Ammon's horn (tissue), 1 donor: Measurements from ENCODE around the gene XYLT1.

ENCODE experiments used
- DNase-seq: peaks from one replicate; pipeline ENCODE4 v3.0.0-alpha.2; 2016; ENCODE audit warnings: low spot score

Gene XYLT1

DNA sequence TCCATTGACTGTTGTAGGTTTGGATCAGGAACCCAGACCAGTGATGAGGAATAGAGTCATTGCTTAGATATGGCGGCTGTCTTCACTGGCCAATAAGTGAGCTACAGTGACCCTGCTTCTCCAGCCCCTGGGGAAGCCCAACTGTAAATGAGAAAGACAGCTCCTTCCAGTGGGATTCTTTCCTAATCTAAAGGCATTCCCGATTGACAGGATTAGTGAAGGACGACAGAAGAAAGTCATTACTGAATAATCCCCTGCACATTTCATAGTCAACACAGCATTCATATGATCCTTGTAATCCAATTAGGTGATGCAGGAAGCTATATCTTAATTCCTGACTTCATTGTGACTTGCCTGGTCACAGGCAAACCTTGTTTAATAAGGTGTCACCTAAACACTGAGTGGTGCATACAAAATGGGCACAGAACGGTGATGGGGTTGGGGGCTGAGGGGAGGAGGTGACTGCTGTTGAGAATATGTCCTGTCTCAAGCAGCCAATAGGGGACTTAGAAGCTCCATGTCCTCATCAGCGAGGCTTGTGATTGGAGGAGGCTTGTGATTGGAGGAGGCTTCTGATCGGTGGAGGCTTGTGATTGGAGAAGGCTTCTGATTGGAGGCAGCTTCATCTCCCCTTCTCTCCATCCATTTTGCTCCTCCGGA, 242.6 kb downstream of the XYLT1 start:
- DNase-seq, result no peak

DNA sequence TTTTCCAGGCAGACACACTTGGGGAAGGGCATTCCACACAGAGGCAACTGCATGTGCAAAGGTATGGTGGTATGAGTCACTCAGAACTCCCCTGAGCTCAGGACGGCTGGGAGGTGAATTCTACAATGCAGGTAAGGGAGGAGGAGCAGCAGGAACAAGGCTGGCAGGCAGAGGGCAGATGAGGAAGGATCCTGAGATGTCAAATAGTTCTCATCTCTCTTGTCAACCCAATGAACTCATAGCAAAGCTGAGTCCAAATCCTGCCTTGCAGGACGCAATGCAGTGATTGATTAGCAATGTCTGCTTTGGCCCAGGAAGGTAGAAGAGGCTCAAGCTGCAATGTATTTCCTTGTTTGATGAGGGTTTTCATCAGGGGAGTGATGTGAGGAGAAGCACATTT, 243.5 kb downstream of the XYLT1 start:
- no peak for DNase-seq

DNA sequence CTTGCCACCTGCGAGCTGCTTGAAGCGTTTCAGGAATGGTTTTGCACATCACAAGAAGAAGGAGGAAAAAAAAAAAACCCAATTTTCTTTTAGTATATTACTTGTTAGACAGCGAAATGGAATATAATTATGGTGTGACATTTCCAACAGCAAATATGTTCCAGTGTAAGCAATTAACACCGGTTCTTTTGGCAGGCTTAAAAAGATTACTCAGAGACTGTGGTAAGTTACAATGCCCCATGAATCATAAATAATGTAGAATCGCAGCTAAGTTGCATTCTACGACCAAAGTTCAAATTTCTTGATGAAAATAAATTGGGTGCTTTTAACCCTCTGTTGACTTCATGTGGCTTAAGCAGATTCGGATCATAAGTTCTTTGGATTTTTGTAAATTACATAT, 245.2 kb downstream of the XYLT1 start:
- DNase-seq, result no peak

DNA sequence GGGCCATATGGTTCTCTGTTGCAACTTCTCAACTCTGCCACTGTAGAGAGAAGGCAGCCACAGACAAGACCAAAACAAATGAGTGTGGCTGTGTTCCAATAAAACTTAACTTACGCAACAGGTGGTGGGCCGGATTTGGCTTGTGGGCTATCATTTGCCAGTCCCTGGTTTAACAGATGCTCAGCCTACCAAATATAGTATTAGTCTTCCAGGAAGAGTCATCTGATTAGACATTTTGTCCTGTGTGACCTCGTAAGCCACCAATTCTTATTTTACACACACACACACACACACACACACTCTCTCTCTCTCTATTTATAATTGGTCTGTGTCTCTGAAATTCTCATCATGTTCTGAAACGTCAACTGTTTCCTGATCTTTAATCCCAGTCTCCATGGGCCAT, 245.9 kb downstream of the XYLT1 start:
- DNase-seq, result peak; percentile 76

DNA sequence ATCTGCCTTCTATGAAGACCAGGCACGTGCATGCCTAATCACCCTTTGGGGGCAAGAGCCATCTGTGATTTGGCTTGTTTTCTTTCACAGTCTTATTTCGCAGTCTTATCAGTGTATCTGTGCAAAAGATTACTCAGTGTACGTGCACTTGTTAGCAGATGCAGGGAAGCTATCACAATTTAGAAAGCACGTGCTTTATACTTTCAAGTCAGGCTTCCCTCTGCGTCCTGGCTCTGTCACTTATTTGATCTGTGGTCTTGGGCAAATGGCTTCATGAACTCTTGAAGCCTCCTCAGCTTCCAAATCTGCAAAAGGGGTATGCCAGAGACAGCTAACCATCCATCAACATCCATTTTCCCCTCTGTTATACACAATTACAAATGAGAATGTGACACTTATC, 246.4 kb downstream of the XYLT1 start:
- no peak for DNase-seq

DNA sequence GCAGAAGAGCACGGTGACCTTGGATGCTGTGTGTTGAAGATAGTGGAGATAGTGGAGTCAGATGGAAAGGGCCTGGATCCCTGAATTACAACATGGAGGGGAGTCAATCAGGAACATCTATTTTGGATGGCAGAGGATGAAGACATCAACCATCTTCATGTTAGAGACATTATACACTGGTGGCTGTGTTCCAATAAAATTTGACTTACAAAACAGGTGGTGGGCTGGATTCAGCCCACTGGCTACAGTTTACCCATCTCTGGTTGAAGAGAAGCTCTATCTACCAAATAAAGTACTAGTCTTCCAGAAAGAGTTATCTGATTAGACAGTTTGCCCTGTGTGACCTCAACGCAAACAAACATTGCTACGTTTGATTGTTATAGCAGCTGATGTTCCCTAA, 247.2 kb downstream of the XYLT1 start:
- no peak for DNase-seq

DNA sequence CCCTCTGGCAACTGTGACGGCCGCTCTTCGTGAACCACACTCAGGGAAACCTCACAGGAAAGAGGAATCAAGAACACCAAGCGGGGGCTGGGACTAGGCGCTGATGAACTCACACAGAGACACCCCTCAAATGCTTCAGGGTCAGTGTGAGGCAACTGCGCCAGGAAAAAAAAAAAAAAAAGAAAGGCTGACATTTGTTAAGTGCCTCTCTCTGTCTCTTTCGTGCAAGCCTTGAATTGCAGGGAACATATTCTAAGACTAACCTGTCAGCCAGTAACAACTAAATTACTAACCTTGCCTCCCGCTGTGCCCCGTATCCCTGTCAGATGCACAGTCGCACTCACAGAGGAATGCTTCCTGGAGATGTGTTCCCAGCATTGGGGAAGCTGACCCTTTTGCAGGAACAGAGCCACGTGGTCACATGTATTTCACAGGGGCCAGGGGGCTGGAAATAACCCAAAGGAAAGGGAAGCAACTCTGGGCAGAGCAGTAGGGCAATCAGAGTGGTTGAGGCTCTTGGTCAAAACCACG, 247.8 kb downstream of the XYLT1 start:
- peak; percentile 62 for DNase-seq

DNA sequence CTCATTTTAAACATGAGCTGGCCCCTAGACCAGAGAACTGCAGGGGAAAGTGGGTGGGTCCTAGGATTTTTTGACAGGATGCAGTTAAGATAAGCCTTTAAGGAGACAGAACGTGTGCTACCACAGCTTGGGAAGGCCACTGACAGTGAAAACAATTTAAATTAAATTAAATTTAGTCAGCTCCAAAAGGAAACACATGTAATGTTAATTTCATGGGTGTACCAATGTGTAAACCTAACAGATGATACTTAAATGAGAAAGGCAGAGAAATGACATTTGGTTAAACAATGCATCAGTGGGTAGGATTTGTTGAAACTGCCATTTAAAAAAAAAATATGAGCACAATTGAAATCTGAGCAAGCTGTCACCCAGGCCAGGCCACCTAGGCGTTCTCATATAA, 250.8 kb downstream of the XYLT1 start:
- no peak for DNase-seq

DNA sequence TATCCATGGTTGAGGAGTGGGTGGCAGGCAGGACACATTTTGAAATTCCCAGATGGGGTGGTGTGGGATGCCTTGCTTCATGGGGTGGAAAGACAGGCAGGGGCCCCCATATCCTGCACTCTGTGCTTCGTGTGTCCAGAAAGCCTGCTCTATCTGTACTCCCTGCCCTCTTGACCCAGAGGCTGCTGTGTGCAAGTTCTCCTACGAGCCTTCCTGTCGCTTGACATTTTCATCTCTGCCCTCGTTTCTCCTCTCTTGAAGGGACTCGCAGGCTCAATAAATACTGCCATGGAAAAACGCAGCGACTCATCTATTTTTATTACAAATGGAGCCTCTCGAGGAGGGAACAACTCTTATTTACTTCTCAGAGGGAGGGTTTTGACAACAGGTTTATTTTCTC, 254.8 kb downstream of the XYLT1 start:
- DNase-seq, result no peak

DNA sequence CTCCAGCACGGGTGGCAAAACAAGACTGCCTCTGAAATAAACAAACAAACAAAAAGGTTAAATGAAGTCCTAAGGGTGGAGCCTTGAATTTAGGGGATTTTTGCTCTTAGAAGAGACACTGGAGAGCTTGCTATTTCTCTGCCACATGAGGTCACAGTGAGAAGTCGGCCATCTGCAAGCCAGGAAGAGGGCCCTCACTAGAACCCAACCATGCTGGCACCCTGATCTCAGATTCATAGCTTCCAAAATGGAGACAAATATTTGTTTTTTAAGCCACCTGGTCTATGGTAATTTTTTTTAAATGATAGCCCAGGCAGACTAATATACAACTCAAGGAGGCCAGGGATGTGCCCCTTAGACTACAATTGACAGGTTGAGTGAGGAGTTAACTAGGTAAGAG, 255.5 kb downstream of the XYLT1 start:
- DNase-seq, result no peak

DNA sequence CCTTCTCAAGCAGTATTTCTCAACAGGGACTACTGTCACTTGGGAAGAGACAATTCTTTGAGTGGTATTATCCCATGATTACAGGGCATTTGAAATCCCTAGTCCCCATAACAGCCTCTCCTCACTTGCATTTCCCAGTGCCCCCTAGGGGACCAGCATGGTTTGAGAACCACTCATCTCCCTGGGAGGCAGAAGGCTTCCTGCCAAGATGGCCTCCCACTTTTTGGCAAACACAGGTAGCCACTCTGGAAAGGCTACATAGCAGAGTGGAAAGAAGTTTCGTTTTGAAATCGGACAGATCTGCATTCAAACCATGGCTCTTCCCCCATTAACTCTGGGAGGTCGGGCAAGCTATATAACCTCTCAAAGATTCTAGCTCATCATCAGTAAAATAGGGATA, 256.8 kb downstream of the XYLT1 start:
- no peak for DNase-seq

DNA sequence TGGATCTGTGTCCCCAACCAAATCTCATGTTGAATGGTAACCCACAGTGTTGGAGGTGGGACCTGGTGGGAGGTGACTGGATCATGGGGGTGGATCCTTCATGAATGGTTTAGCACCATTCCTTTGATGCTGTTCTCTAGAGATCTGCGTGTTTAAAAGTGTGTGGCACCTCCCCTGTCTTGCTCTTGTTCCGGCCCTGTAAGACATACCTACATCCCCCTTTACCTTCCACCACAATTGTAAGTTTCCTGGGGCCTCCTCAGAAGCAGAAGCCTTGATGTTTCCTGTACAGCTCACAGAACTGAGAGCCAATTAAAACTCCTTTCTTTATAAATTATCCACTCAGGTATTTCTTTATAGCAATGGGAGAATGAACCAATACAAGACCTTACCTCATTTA, 257.7 kb downstream of the XYLT1 start:
- no peak for DNase-seq

DNA sequence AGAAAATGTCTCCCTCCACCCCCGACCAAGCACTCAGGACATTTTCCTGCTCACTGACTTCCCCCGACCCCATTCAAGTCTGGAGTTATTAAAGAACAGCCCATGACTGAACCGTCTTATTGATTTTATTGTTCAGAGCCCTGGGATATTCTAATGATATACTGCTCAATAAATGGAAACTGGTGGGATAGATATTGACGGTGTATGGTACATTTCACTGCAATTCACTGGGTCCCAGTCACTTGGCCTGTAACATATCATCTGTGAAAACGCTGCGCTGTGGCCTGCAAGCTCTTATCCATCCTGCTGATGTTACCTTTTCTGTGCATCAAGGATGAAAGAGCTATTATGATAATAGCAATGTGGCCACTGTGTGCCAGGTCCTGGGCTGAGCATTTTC, 258.2 kb downstream of the XYLT1 start:
- DNase-seq, result no peak

DNA sequence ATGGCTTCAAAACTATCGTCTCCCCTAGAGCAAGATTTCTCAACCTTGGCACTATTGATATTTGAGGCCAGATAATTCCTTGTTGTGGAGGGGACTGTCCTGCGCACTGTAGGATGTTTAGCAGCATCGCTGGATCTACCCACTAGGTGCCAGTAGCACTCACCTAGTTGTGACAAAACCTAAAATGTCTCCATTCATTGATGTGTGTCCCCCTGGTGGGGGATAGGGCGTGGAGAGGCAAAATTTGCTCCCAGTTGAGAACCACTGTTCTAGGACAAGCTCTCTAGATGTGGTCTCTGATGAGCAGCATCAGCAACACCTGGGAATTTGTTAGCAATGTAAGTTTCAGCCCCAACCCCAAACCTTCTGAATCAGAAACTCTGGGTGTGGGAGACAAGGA, 259.0 kb downstream of the XYLT1 start:
- DNase-seq, result no peak

DNA sequence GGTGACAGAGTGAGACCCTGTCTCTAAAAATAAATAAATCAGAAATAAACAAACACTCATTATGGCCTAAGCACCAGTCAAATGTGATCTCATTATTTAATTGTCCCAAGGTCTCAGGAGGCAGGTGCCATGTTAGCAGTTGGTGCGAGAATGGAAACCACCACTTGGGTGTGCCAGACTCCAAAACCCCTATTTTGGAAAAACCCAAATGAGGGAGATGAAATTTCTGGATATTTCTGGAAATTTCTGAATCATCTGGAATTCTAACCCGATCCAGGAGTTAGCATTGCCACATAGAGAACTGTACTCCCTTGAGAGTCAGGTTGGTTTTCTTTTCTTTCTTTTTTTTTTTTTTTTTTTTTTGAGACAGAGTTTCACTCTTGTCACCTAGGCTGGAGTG, 264.0 kb downstream of the XYLT1 start:
- no peak for DNase-seq

DNA sequence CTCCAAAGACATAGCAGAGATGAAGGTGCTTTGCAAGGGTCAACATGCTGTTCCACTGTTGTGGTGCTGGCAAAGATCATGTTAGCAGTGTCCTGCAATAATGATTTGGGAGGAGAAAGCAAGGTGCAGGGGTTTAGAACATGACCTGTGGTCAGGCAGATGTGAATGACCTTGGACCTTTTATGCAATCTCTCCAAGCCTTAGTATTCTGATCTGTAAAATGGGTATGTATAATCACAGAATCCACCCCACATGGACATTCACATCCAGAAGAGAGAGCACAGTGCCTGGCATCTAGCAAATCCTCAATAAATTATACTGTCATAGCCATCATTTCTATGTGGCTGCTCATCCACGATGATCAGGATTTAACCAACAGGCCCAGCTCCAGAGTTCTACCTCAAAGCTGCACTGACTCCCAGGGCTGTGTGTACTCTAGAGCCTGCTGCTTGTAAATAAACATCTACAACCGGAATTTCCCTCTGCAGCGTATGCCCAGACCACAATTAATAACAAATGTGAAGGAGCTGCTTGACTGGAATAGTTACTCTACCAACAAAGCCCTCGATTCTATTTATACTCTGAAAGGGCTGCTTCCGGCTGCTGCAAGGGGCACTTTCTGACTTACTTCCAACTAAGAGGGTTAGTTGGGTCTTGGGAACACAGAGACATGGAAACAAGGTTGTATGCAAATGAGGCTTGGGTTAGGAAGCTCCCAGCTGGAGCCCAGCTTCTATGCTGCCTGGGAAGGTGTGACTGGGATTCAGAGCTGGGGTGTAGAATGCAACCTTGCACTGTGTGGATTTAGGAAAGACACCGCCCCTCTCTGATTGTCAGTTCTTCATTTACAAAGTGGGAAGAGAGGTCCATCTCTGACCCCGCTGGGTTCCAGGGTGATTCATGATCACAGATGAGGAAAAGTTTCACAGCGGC, 265.2 kb downstream of the XYLT1 start:
- DNase-seq, result no peak

DNA sequence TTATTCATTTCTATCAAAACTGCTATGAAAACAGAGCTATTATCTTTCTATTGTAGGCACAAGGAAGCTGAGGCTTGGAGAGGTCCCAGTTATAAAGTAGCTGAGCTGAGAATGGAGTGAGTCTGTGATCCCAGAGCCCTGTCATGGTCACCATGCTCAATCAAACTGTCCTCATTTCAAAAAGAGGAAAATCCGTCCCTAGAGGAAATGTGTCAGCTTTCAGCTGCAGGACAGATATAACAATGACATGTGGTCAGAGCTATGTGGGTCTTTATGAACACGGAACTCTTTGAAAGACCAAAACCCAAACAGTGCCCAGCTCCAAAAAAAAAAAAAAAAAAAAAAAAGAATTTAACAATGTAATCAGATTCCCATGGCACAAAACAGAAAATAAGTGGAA, 266.1 kb downstream of the XYLT1 start:
- DNase-seq, result no peak

DNA sequence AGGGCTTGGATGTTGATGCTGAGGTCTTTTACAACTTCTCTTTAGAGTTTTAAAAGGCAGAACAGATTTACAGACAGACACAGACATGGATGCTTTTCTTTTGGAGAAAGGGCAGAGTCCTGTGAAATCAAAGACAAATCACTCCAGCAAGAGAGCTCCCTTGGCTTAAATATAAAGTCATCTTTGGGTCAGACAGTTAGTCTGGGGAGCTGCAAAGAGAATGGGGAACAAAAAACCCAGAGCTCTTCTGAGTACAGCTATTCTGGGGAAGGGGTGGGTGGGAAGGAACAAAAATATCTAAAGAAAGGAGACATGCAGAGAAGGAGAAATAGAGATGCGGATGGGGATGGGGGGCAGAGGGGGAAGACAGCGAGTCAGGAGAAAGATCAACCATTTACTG, 266.6 kb downstream of the XYLT1 start:
- DNase-seq, result no peak

DNA sequence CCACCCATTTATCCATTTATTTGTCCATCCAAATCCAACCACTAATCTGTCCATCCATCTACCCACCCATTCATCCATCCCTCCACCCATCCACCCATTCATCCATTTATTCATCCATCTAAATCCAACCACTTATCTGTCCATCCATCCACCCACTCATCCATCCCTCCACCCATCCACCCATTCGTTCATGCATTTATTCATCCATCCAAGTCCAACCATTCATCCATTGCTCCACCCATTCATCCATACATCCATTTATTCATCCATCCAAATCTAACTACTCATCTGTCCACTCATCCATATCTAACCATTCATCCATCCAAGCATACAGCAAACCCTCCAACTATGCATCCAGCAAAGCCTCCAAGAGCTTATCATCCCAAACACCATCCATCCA, 267.3 kb downstream of the XYLT1 start:
- DNase-seq, result no peak

DNA sequence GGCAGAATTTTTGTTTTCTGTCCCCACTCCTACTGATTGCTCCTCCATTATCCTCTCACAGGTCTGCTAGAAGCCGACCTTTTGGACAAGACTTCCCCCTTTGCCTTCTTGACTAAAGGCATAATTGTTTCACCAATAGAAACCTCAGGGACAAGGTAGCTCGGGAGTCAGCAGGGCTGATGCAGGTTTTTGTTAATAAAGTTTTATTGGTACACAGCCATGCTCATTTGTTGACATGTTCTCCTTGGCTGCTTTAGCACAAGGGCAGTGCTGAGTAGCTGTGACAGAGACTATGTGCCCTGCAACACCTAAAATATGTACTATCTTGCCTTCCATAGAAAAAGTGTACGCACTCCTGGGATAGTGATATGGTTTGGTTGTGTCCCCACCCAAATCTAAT, 271.6 kb downstream of the XYLT1 start:
- DNase-seq, result no peak

DNA sequence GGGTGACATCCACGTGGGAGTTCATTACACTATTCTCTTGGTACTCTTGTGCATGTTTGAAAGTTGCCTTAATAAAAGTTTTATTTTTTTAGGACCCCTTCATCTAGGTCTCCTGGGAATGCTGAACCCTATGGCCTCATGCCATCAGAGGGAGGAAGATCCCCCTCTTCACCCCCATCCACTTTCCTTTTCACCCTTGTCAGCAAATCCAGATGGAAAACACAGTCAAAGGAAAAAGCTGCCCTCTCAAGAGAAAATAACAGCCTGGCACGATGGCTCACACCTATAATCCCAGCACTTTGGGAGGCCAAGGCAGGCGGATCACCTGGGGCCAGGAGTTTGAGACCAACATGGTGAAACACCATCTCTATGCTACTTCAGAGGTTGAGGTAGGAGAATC, 274.2 kb downstream of the XYLT1 start:
- no peak for DNase-seq

DNA sequence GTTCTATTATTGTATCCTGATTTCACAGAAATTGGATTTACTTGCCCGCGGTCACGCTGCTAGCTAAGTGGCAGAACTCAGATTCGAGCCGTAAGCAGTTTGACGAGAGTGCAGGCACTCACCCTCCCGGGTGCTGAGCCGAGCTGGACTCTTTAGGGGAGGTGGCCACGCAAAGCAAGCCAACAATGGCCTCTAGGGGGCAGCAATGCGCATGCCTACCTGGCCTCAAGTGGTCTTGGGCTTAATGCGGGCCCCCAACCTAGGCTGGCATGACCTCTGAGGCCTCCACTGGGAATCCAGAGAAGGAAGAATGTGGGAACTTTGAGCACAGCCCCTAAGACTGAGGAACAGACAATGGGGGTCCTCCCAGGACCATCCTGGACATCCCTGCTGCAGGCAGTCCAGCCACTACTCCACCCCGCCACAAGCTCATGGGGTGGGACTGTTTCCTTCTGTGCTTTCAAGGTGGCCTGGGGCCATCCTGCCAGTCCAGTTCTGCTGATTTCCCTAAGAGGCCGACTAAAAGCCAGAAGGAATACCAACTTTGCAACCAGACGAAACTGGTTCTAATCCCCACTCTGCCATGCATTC, 276.5 kb downstream of the XYLT1 start:
- DNase-seq, result peak; percentile 74

DNA sequence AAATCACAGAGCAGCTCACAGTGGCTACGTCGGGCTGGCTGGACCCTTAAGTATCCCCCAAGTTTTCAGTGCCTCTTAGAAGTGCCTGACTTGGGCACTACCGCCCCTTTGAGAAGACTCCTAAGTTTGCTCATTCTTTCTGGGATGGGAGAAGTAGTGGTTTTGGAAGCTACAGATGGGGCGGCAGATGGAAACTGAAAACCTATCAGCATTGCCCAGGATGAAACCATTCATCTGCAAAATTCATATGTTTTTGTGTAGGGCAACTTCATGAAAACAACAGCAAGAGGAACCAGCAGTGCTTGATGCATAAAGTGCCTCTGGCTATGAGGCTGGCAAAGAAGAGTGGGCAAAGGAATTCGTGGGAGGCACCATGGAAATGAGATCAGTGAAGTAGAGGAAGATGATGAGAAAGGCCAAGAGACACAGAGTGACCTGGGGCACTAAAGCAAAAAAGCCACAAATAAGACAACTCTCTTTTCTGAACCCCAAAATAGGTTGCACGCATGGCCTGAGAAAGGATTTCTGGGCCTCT, 277.1 kb downstream of the XYLT1 start:
- no peak for DNase-seq
